HG03108 (cell line): ENCODE results near the gene PPP1R9B.
A peak's percentile ranks its signal among the peaks of the same experiment; 100 is the strongest.

ENCODE experiments used
- ATAC-seq: cut with Tn5 transposase; IDR thresholded peaks from one replicate; pipeline ENCODE4 v1.9.1; 2021; ENCODE audit warnings: moderate library complexity; ENCODE audit not compliant: unreplicated experiment

Gene PPP1R9B

GRCh38 chr17:50144845-50145531, 5.5 kb downstream of the PPP1R9B start:
- ATAC-seq = no peak

GRCh38 chr17:50144355-50144754, 6.1 kb downstream of the PPP1R9B start:
- ATAC-seq = no peak

- no peak for ATAC-seq
Measured at GRCh38 chr17:50143461-50144176, 6.9 kb downstream of the PPP1R9B start.

- ATAC-seq = no peak
Measured at GRCh38 chr17:50141745-50142110, 8.7 kb downstream of the PPP1R9B start.

GRCh38 chr17:50141026-50141744, 9.3 kb downstream of the PPP1R9B start:
- no peak for ATAC-seq

- peak; percentile 43 for ATAC-seq
Measured at GRCh38 chr17:50139950-50140885, 10.3 kb downstream of the PPP1R9B start.

- no peak for ATAC-seq
Measured at GRCh38 chr17:50139185-50139783, 11.2 kb downstream of the PPP1R9B start.

GRCh38 chr17:50137042-50137441, 13.4 kb downstream of the PPP1R9B start:
- ATAC-seq = no peak

GRCh38 chr17:50136096-50136687, 14.3 kb downstream of the PPP1R9B start:
- no peak for ATAC-seq

GRCh38 chr17:50135316-50136095, 15.0 kb downstream of the PPP1R9B start:
- no peak for ATAC-seq

- ATAC-seq = no peak
Measured at GRCh38 chr17:50134206-50135110, 16.0 kb downstream of the PPP1R9B start.

- no peak for ATAC-seq
Measured at GRCh38 chr17:50133769-50134099, 16.7 kb downstream of the PPP1R9B start.

GRCh38 chr17:50133028-50133768, 17.3 kb downstream of the PPP1R9B start:
- no peak for ATAC-seq

- ATAC-seq = no peak
Measured at GRCh38 chr17:50132104-50132794, 18.2 kb downstream of the PPP1R9B start.

GRCh38 chr17:50130559-50131305, 19.7 kb downstream of the PPP1R9B start:
- ATAC-seq = no peak
